GM21723 (cell line): ENCODE results near the gene MAPKAP1.

Experiments used
- ATAC-seq: cut with Tn5 transposase; IDR thresholded peaks from one replicate; pipeline ENCODE4 v1.9.1; 2021; ENCODE audit warnings: mild to moderate bottlenecking, moderate library complexity; ENCODE audit not compliant: unreplicated experiment

MAPKAP1 gene

DNA sequence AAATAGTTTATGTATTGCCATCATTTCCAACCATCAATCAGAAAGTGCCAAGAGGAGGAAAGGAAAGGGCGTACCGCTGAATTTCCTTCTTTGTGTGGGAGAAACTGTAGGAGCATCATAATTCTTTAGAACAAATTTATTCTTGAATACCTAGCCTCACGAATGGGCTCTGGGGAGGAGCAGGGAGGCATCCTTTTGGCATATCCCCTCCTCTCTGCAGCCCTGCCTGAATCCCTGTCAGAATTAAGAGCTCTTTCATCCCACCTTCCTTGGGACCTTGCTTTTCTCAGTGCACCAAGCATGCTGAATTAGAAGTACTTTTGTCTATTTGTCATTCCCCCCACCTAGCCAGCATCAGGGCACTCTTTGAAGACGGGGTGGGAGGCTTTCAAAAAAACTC is 189.4 kb downstream of the MAPKAP1 start:
- no peak for ATAC-seq

DNA sequence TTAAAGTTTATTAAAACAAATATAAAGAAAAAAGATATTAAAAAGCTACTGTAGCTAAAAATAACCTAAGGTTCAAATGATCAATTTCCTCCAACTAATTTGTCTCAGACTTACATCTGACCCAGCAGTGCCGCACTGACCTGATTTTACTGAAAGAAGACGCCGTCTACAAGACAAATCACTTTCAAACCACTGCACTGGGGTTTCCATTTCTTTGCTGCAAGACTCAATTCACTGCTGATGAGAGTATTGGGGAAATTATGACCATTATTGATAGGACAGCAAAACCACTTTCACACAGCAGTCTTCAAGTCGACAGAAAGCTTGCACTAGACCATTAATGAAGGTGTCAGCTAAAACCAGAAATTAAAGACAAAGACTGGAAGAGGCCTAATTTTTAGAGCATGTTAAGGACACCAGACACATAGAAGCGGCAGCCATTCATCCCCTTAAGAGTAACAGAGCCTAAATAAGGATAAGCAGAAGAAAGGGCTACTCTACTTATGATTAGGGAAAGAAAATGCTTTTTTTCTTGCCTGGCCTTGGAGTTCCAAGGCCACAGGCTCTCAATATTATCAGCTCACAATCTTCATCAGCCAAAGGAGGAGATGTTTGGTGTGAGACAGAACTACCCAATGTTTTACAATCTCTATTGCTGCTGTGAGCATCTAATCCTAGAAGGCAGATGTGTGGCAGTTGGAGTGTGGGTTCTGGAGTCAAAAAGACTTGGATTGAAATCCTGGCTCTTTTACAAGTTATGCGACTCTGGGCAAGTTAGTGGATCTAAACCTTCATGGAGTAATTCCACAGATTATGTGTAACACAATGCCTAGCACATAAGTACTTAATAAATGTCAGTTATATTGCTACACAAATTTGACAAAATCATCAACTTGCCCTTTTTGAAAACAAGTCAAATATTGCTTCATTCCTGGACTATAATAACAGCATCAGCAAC is 190.7 kb downstream of the MAPKAP1 start:
- ATAC-seq: no peak

DNA sequence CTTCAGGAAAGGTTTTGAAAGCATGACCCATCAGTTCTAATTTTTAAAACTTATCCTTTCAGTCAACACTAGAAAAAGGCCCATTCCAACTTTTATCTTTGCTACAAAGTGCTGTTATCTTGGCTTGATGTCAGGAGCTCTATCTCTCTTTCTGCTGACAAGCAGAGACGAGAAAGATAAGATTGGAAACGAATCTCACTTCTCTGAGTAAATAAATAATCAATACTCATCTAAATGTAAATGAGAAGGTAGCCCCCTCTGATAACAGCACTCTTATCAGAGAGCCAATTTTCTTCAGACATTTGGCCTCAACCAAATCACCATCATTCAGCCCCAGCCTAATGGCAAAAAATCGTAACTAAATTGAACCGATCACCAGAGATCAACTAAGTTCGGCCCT is 191.7 kb downstream of the MAPKAP1 start:
- ATAC-seq: no peak

DNA sequence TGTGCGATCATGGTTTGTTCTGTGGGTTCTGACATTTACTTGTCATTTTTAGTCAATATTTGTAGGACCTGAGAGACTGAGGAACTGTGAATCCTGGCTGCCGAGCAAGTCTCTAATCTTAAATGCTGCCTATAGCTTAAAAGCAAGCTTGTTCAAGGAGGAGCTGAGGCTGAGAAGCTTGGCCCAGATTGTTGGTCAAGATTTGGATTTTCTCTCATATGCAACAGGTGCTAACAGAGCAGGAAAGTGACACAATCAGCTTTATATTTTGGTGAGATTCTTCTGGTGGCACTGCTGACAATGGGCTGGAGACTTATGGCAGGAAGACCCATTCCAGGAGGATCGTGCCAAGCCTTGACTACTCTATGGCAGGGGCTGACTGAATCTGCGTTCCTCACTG is 192.5 kb downstream of the MAPKAP1 start:
- ATAC-seq: no peak

DNA sequence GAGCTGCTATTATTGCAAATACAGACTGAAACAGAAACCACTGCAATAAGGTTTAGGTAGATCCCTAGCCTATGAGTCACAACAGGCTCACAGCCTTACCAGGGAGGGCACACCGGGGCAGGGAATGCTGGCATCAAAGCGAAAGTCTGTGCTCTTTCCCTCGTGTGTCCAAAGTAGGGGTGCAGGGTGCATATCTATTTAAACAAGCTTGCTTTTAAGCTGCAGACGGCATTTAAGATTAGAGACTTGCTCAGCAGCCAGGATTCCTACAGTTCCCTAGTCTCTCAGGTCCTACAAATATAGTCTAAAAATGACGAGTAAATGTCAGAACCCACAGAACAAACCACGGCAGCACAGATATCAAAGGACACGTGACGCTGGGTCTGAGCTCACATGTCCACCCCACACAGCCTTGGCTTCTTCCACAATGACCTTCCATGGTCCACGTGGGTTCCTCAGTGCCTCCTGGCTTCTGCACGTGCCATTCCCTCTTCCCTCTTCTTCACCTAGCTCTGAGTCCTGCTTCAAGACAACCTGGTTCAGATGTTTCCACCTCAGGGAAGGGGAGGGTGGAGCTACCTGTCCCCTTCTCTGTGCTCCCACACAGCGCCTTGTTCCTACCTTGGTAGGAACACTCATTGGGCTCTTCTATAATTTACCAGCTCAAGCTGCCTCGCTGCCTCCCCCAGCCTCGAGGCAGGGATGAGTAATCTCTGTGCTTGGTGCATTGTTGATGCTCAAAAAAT is 193.2 kb downstream of the MAPKAP1 start:
- peak; percentile 96 for ATAC-seq

DNA sequence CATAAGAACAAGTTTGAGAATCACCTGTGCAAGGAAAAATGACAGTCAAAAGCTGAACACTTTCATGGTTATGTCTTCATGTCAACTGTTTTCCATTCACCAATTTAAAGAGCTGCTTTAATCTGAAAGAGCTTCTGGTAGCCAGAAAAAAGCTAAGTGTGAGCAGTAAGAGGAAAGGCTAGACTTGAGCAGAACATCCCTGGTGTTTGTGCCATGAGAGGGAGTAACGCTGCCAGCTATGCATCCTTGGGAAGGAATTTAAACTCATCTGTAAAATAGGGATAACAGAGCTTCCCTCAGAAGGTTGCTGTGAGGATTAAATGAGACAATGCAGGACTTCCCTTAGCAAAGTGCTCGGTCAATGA is 193.7 kb downstream of the MAPKAP1 start:
- no peak for ATAC-seq

DNA sequence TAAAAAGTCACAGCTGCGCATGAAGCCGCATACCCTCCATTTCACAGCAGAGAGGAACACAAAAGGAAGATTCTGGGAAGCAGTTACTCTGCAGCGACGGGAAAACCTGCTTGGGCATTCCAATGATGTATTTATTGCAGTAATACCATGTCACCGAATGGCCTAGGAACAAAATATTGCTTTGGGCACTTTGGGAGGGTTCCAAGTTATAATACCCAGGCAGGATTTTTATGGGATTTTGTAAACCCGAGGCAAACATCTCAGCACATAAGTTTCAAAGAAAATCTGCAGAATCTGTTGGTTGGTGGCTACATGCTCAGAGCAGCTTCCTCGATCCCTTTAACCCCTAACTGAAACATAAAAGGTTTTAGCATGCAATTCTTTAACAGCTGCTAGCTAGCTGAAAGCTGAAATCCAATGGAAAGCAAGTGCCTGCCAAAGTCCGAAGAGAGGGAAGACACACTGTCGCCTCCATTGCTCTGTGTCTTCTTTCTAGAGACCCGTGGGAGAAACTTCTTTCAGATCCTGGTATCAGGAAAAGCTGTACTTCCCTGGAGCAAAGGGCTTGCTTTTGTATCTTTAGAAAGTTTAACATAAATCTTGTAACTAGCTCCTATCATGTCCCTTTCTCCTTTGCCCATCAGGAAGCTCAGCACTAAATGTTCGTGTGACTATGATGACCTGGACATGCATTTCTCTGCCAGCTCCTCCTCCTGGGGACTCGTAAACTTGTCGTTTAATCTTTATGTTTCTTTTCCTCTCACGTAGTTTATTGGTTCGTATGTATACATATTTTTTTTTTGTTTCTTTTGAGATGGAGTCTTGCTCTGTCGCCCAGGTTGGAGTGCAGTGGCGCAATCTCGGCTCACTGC is 195.0 kb downstream of the MAPKAP1 start:
- no peak for ATAC-seq

DNA sequence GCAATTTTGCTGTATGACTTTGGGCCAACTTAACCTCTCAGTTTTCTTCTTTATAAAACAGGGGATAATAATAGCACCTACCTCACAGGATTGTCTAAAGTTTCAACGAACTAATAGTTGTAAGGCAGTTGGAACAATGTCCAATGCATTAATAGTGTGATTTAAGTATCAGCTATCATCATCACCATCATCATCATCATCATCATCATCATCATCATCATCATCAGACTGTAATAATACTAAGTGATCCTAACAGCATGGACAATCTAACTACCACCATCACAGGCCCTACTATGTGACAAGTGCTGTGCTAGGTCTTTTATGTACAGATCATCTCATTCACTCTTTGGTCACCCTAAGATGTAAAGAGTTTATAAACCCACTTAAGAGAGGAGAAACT is 196.0 kb downstream of the MAPKAP1 start:
- no peak for ATAC-seq

DNA sequence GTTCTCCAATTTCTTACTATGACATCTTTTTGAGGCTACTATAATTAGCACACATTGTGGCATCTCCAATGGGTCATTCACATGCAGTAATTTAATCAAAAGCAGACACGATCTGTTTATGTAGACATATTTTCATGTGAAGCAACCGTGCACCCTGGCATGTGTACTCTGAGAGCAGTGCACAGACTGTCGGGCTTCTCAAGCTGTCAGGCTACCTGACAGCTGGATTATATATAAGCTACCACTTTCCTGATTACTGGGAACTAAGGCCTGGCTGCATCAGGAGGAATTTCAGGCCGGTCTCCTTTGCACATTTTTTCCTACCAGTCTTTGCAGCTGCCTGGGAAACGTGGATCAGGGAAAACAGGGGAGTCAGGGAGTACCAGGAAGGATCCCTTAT is 197.5 kb downstream of the MAPKAP1 start:
- ATAC-seq: no peak

DNA sequence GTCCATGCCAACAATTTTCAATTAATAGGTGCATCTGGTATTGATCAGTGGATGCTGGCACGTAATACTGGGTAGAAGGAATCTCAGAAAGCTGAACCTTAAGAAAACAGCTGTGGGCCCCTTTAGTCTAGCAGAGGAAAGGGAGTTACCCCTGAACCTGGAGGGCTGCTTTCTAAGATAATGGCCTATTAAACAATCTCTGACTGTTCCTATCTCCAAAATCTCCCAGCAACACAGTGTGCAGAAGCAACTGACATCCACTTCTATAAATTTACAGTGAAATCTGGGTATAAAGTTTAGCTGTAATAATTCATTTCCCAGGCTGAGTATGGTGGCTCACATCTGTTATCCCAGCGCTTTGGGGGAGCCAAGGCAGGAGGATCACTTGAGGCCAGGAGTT is 198.8 kb downstream of the MAPKAP1 start:
- ATAC-seq: no peak

DNA sequence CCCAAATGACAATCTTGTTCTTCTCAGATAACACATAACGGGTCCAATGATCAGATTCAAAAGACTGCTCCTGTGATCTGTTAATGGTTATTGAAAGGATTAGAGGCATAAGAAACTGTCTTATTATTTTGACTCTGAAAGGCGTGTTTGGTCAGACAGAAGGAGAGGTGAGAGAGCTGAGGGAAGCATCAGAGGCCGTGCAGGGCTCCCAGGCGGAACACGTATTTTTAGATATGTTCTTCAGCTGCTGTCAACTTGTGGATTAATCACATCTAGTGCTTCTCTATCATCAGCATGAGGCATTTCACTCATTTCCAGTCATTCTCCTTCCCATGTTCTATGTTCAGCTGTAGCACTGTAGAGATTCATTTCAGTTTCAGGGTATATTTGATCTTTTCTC is 199.8 kb downstream of the MAPKAP1 start:
- ATAC-seq: no peak

DNA sequence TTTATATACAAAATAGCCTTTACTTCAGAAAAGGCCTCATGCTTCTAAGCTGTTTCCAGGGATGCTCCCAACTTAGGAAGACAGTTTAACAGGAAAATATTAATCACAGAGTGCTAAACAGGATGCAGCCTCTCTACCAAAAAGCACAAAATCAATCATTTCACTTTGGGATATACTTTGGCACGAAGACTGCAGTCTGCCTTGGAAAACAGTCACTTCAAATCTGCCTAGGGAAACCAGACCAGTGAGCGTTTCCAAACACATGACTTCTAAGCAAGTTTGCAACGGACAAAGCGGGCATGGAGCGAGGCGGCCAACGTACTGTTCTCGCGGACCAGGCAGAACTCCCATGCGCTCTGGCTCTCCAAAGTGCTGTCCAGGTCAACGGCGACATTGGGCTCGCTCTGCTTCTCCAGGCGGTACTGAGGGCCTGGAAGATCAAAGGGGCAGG is 201.0 kb downstream of the MAPKAP1 start:
- no peak for ATAC-seq

DNA sequence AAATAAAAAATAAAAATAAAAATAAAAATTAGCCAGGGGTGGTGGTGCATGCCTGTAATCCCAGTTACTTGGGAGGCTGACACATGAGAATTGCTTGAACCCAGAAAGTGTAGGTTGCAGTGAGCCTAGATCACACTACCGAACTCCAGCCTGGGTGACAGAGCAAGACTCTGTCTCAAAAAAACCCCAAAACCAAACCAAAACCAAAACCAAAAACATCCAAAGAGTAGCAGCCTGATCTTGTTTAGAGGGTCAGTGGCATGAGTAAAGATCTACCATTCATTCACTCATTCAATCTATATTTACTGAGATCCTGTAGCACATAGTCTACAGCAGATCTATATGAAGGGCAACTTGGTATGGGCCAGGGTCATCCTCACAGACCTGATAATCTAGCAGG is 202.4 kb downstream of the MAPKAP1 start:
- no peak for ATAC-seq

DNA sequence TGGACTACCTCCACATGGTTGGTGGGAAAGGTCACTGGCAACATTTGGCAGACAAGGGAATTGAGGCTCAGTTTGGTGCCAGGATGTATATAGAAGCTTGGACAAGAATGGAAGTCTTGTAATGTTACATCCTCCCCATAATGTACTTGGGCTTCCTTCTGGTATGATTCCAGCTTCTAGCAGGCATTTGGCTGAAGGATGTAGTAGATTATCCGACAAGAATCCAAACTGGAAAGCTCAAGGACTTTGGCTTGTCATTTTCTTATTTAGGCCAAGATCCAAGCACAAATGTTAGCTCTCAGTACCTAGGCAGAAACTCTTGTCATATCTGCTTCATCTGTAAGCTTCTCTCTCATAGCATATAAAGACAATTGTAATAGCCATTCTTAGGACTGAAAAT is 209.1 kb downstream of the MAPKAP1 start:
- ATAC-seq: no peak

DNA sequence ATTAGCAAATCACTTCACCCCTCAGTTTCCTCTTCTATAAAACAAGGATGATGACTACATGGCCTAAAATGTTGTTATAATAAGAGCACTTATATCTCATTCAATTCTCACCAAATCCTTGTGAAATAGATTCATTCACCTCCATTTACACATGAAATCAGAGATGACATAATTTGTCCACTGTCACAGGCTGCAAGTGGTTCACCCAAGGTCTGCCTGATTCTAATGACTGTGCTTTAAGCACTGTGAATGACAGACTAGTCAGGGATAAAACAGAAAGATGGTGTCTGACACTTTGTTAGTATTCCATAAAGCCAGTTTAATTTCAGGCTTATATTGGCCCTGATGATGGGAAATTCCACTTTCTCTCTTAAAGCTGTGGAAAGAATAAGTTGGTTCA is 209.5 kb downstream of the MAPKAP1 start:
- no peak for ATAC-seq

DNA sequence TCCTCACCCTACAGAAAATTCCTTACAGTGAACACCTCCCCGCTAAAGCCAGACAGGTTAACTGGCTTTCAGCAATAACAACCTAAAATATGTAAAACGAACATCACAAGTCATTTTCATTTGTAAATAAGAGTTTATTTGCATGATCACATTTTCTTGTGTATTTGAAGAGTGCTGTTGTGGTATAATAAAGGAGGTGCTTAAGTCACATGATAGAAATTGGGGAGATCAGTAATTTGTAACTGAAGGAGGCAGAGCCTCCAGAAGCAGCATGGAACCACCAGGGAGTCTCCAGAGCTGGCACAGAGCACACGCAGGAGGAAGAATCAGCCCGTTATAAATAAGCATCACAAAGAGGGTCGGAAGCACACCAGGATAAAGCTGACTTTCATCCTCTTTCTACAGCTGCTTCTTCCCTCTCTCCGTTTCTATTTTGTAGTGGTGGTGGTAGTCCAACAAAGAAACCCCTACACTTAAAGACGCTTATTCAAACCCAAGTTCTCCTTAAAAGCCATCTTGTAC is 210.6 kb downstream of the MAPKAP1 start:
- no peak for ATAC-seq

DNA sequence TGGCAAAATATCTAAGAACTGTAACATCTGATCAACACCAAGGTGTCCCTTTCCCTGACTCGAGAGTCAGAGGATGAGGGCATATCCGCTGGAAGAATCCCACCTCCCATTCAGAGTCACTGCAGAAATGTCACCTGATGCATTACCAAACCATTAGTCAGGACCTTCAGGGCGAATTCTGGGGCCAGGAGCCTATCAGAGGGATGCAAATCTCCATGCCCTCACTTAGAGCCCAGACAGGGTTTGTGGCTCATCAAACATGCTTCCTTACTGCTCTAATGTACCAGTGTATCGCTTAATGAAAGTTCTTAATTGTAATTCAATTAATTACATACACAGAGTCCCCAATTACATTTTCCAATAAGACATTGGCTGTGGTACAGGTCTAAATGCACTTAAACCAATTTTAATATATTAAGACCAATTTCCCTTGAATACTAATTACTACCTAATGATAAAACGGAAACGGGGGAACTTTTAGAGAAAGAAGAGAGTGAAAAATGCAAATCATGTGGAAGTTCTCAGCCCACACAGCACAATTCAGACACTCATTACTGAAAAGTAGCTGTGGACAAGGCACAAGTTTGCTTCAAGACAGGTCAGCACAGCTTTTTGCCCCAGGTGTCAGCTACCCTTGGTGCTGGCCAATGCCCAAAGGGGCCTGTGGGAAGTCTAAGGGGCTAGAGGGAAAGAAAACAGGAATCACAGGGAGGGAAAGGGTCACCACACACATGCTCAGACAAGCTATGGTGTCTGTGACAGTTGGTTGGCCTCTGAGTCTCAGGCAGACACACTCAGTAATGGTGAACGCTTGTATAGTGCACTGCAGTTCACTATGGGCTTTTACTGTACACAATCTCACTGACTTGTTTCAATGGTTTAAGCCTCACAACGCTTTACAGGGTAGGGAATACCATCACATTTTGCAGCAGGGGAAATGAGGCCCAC is 211.6 kb downstream of the MAPKAP1 start:
- no peak for ATAC-seq

DNA sequence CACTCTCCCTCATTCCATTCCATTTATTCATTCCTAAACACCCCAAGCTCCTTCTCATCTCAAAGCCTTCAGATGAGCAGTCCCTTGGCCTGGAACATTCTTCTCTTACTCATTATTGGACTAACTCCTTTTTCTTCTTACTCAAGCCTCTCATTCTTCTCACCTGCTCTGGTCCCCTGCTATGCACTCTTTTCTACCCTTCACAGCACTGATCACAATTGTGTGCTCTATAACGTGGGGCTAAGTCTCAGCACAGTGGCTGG is 212.4 kb downstream of the MAPKAP1 start:
- no peak for ATAC-seq

DNA sequence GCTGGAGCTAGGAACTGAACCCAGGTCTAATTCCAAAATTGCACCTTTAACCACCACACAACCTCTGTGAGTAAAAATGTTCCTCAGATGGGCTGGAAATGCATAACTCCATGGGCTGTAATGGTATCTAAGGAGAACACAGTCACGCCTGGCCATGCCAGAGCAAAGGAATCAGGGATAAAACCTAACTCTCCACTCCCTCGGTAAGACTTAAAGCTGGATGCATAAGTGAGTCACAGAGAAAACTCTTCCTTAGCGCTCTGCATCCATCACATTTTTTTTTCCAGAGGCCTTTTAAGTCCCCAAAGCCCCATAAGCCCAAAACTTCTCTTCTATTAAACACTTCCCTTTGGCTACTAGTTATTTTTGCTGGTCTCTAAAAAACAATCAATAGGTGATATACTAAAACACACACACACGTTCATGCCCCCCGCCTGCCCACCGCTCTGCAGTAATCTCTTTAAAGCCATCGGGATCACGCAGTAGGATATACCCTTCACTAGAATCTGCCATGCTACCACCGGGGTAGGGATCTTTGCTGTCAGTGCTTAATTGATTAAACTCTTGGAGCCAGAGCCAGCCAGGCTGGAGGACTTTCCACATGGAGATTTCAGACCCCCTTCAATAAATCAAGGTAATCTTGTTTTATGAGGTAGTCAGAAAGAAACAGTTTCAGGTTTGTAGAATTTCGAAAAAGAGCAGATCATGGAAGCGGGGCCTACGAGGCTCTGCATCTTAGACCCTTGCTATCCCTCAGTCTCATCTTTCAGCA is 212.9 kb downstream of the MAPKAP1 start:
- ATAC-seq: no peak
